ENCODE data around the gene WDR4. TPM values are rescaled to one million over a fixed set of nuclear protein-coding genes. Genes with fewer than 3 reads are reported as not detected.

Gene WDR4, protein sequence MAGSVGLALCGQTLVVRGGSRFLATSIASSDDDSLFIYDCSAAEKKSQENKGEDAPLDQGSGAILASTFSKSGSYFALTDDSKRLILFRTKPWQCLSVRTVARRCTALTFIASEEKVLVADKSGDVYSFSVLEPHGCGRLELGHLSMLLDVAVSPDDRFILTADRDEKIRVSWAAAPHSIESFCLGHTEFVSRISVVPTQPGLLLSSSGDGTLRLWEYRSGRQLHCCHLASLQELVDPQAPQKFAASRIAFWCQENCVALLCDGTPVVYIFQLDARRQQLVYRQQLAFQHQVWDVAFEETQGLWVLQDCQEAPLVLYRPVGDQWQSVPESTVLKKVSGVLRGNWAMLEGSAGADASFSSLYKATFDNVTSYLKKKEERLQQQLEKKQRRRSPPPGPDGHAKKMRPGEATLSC
- total RNA-seq = 11.2 and 14.8 TPM in 2 replicates

DNA sequence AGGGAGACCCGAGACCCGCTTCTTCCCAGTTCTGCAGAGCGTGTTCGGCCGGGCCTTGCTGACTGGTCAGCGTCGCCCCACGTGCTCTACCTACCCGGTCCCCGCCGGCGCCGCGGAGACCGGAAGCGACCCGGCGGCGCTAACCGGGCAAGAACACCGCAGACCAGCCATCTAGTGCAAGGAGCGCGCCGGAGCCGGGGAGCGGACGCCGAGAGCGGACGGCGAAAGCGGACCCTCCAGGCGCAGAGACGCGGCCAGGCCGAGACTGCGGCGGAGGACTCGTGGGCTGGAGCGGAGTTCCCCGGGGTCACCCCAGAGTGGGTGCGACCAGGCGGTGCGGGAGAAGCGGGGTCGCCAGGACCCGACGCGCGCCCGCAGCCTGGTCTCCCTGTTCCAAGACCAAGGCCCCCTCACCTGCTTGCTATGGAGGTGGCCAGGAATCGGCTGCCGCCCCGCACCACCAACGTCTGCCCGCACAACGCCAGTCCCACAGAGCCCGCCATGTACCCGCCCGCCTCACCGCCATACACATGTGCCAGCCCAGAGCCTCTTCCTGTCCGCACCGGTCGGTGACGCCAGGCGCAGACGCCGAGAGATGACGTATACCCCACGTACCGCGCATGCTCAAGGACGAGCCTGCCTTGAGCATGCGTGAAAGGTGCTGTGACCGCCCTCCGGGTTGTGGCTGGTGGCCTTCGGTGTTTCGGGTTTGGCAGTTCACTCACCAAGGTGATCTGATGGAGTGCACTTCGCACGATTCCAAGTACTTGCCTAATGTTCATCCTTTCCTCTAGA, at the start of gene WDR4:
TSS of gene WDR4 (minus strand) at position 547 of the 795 bp plus-strand sequence. CDS start at position 503, 44 bp downstream.

DNA sequence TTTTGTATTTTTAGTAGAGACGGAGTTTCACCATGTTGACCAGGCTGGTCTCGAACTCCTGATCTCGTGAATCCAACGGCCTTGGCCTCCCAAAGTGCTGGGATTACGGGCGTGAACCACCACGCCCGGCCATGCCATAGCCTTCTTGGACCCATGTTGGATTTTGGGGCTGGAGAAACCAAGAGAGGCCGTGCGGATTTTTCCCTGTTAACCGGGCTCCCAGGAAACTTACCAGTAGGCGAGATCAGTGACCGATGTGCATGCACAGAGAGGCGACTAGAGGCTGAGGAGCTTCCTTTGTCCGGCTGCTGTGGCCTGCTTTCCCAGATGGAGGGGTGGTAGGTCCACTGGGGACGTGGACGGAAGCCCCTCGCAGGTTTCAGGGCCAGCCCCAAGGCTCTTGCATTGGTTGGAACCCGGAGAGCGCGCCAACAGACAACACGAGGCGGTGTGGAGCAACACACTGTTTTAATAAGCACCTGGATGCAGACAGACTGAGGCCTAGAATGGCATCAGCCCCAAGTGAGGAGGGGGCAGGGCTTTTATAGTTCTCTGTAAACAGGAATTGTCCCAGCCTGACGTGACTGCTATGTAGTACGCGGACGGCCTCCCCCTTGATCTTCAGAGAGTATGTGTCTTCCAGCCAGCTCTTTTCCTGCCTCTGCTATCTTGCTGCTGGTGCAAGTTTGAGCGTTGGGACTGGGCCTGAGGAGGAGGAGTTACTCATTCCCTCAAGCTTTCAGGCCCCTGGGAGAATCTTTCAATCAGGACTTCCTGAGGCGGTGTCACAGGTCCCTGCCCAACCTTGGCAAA, 46.0 kb upstream of the WDR4 start, which contains the start of gene ERVH48-1:
TSS of gene ERVH48-1 (minus strand) at position 517 of the 813 bp plus-strand sequence. CDS start 6,624 bp downstream, outside the sequence.

DNA sequence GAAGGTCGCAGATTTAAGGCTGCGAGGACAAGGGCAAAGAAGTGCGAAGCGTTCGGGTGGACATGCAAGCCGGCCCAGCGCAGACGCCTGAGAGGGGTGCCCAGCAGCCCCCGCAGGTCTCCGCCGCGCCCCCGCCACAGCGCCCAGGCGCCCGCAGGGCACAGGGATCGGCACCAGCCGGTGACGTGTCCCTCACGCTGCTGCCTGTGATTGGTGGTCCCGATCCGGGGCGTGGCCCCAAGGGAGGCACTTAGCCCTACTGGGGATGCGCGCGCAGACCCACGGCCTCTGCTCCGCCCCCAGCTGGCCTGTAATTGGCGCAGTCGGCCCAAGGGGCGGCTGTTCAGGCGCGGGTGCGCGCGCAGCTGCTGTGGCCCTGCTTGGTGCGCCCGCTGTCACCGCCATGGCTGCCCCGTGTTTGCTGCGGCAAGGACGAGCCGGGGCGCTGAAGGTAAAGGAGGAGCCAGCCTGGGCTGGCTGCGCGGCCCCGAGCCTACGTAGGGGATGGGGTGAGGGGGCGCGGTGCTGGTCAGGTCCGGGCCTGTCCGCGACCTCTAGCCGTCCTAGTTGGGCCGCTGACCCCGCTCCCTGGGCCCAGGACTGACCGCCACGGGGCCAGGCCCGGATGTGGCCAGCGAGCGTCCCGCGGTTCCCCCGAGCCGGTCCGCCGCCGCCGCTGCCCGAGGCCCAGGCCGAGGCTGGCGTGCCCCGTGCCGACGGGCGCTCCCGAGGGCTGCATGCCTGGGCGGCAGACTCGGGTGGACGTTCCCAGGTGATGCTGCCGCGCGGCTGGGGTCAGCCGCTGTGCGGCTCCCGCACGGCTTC, 13.8 kb upstream of the WDR4 start, which contains the start of gene NDUFV3:
TSS of gene NDUFV3 (plus strand) at position 379 of the 825 bp plus-strand sequence. CDS start at position 404, 25 bp downstream.

Other genes starting within 250 kb of the WDR4 start
- gene PDE9A, start 225.9 kb downstream of the WDR4 start, total RNA-seq = 0.49 and 1.9 TPM in 2 replicates
- gene NDUFV3, start 13.8 kb upstream of the WDR4 start, total RNA-seq = 57.3 and 73.3 TPM in 2 replicates
- gene ERVH48-1, start 46.1 kb upstream of the WDR4 start, total RNA-seq = not detected in 2 replicates
- 18.5 and 19.3 TPM in 2 replicates for gene PKNOX1, start 95.0 kb upstream of the WDR4 start, total RNA-seq
- 46.2 and 119 TPM in 2 replicates for gene CBS, start 196.3 kb upstream of the WDR4 start, total RNA-seq
- 27.4 and 28.9 TPM in 2 replicates for gene U2AF1, start 228.0 kb upstream of the WDR4 start, total RNA-seq

Data from hair follicle dermal papilla cell (primary cell).